ENCODE measurements around the gene PARD3B. TPM values are rescaled to one million over a fixed set of nuclear protein-coding genes. Genes with fewer than 3 reads are reported as not detected.

The PARD3B gene
- total and polyA plus RNA-seq, 2 of the 8 experiments (the other 6 are each of a cell fraction or from before 2014, with no cell fraction given): 1.2 to 5.7 TPM

DNA sequence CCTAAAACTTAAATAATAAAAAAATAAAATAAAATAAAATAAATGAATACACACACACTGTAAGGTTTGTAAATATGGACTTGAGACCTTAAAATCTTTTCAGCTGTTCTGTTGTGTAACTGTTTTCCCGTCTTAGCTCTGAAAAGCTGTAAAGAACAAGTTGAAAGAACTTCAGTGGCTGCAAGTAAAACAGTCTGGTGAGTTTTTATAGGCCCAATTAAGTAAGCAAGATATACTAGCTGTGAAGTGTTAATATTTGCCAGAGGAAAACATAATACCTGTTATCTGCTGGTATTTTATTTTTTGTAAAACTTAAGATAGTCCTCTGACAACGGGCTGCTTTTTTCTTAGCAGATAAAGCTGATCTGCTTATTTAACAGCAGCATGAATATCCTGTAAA is 960.1 kb downstream of the PARD3B start (continued):
- TF ChIP-seq, protein P1, sequence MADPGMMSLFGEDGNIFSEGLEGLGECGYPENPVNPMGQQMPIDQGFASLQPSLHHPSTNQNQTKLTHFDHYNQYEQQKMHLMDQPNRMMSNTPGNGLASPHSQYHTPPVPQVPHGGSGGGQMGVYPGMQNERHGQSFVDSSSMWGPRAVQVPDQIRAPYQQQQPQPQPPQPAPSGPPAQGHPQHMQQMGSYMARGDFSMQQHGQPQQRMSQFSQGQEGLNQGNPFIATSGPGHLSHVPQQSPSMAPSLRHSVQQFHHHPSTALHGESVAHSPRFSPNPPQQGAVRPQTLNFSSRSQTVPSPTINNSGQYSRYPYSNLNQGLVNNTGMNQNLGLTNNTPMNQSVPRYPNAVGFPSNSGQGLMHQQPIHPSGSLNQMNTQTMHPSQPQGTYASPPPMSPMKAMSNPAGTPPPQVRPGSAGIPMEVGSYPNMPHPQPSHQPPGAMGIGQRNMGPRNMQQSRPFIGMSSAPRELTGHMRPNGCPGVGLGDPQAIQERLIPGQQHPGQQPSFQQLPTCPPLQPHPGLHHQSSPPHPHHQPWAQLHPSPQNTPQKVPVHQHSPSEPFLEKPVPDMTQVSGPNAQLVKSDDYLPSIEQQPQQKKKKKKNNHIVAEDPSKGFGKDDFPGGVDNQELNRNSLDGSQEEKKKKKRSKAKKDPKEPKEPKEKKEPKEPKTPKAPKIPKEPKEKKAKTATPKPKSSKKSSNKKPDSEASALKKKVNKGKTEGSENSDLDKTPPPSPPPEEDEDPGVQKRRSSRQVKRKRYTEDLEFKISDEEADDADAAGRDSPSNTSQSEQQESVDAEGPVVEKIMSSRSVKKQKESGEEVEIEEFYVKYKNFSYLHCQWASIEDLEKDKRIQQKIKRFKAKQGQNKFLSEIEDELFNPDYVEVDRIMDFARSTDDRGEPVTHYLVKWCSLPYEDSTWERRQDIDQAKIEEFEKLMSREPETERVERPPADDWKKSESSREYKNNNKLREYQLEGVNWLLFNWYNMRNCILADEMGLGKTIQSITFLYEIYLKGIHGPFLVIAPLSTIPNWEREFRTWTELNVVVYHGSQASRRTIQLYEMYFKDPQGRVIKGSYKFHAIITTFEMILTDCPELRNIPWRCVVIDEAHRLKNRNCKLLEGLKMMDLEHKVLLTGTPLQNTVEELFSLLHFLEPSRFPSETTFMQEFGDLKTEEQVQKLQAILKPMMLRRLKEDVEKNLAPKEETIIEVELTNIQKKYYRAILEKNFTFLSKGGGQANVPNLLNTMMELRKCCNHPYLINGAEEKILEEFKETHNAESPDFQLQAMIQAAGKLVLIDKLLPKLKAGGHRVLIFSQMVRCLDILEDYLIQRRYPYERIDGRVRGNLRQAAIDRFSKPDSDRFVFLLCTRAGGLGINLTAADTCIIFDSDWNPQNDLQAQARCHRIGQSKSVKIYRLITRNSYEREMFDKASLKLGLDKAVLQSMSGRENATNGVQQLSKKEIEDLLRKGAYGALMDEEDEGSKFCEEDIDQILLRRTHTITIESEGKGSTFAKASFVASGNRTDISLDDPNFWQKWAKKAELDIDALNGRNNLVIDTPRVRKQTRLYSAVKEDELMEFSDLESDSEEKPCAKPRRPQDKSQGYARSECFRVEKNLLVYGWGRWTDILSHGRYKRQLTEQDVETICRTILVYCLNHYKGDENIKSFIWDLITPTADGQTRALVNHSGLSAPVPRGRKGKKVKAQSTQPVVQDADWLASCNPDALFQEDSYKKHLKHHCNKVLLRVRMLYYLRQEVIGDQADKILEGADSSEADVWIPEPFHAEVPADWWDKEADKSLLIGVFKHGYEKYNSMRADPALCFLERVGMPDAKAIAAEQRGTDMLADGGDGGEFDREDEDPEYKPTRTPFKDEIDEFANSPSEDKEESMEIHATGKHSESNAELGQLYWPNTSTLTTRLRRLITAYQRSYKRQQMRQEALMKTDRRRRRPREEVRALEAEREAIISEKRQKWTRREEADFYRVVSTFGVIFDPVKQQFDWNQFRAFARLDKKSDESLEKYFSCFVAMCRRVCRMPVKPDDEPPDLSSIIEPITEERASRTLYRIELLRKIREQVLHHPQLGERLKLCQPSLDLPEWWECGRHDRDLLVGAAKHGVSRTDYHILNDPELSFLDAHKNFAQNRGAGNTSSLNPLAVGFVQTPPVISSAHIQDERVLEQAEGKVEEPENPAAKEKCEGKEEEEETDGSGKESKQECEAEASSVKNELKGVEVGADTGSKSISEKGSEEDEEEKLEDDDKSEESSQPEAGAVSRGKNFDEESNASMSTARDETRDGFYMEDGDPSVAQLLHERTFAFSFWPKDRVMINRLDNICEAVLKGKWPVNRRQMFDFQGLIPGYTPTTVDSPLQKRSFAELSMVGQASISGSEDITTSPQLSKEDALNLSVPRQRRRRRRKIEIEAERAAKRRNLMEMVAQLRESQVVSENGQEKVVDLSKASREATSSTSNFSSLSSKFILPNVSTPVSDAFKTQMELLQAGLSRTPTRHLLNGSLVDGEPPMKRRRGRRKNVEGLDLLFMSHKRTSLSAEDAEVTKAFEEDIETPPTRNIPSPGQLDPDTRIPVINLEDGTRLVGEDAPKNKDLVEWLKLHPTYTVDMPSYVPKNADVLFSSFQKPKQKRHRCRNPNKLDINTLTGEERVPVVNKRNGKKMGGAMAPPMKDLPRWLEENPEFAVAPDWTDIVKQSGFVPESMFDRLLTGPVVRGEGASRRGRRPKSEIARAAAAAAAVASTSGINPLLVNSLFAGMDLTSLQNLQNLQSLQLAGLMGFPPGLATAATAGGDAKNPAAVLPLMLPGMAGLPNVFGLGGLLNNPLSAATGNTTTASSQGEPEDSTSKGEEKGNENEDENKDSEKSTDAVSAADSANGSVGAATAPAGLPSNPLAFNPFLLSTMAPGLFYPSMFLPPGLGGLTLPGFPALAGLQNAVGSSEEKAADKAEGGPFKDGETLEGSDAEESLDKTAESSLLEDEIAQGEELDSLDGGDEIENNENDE (IDR thresholded peaks at IDR 0.05; ENCODE audit: insufficient replicate concordance, low read length): no peak
- TF ChIP-seq BRCA1 (IDR thresholded peaks at IDR 0.05; ENCODE audit: low read depth, low read length) (no peak), NRF1 (IDR thresholded peaks at IDR 0.05; ENCODE audit: low read depth, low read length) (no peak), HDAC2 (IDR thresholded peaks at IDR 0.05; ENCODE audit: borderline replicate concordance in 1 of 2, low read depth in 2 of 2, low read length in 2 of 2) (no peak), MAFK (IDR thresholded peaks at IDR 0.05; ENCODE audit: low read depth, low read length) (no peak), ASH2L (IDR thresholded peaks at IDR 0.05; ENCODE audit: low read length) (no peak), HDAC6 (IDR thresholded peaks at IDR 0.05; ENCODE audit: low read depth, low read length) (no peak), BCL11A (IDR thresholded peaks at IDR 0.05; ENCODE audit: low read depth in 2 of 2, low read length in 2 of 2) (no peak), TEAD4 (IDR thresholded peaks at IDR 0.05; ENCODE audit: low read depth, low read length) (no peak)

All from H1 (cell line).